Hepatocyte (in vitro differentiated cells): ENCODE measurements around the gene EEPD1.
"Not testable (repeated sequence)": the region's sequence is repeated elsewhere in the genome, so short reads cannot be mapped to it uniquely, and the experiment has no call there.

ENCODE experiments used
- EZH2 ChIP-seq: fragments of 200-600 bp; sonication (generic); IDR thresholded peaks from 2 replicates; pipeline ENCODE4 v1.6.1; 2016; ENCODE audit warnings: antibody characterized with exemption, mild to moderate bottlenecking, borderline replicate concordance
- TF ChIP-seq, protein P1 (sequence below): fragments of 200-600 bp; sonication (generic); IDR thresholded peaks from 2 replicates; pipeline ENCODE4 v1.5.1; 2016; ENCODE audit warnings: antibody characterized with exemption, mild to moderate bottlenecking; ENCODE audit not compliant: poor library complexity

DNA sequence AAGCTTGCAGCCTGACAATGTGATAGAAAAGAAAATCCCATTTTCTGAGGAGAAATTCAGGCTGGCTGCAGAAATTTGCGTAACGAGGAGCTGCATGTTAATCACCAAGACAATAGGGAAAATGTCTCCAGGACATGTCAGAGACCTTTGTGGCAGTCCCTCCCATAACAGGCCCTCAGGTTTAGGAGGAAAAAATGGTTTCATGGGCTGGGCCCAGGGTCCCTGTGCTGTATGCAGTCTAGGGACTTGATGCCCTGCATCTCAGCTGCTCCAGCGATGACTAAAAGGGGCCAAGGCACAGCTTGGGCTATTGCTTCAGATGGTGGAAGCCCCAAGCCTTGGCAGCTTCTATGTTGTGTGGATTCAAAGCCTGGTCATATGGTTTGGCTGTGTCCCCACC lies 168.2 kb downstream of the EEPD1 start:
- TF ChIP-seq, protein P1, sequence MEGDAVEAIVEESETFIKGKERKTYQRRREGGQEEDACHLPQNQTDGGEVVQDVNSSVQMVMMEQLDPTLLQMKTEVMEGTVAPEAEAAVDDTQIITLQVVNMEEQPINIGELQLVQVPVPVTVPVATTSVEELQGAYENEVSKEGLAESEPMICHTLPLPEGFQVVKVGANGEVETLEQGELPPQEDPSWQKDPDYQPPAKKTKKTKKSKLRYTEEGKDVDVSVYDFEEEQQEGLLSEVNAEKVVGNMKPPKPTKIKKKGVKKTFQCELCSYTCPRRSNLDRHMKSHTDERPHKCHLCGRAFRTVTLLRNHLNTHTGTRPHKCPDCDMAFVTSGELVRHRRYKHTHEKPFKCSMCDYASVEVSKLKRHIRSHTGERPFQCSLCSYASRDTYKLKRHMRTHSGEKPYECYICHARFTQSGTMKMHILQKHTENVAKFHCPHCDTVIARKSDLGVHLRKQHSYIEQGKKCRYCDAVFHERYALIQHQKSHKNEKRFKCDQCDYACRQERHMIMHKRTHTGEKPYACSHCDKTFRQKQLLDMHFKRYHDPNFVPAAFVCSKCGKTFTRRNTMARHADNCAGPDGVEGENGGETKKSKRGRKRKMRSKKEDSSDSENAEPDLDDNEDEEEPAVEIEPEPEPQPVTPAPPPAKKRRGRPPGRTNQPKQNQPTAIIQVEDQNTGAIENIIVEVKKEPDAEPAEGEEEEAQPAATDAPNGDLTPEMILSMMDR = not testable (repeated sequence)
- not testable (repeated sequence) for TF ChIP-seq EZH2
